Neural cell (in vitro differentiated cells): ENCODE results near the gene ACSS2.

Experiments used
- EP300 ChIP-seq: fragments of 450-650 bp; conservative IDR thresholded peaks from 2 replicates; pipeline ENCODE4 v1.6.1; 2014; ENCODE audit warnings: antibody characterized with exemption, mild to moderate bottlenecking, moderate library complexity; ENCODE audit not compliant: poor library complexity, severe bottlenecking
- RAD21 ChIP-seq: fragments of 450-650 bp; conservative IDR thresholded peaks from 2 replicates; pipeline ENCODE4 v1.6.1; 2014; ENCODE audit warnings: antibody characterized with exemption, mild to moderate bottlenecking, moderate library complexity

GRCh38 chr20:34928411-34928810, 52.0 kb downstream of the ACSS2 start:
- TF ChIP-seq EP300, result no peak
- no peak for TF ChIP-seq RAD21
